GM12878 (cell line): ENCODE measurements around the gene RNF113B. TPM values are rescaled to one million over a fixed set of nuclear protein-coding genes. Genes with fewer than 3 reads are reported as not detected.

Experiments used
- ATAC-seq: fragments of 200-7000 bp; cut with Tn5 transposase; 3 replicates; pipeline ENCODE4 v1.9.1; 2020; ENCODE audit warnings: mild to moderate bottlenecking, moderate library complexity
- BruUV-seq: library from RNA; stranded (reverse); fragments of 400-500 nt; replicated peaks from 2 replicates; lab custom pipeline; 2021; lab: Mats Ljungman, UMichigan
- CTCF ChIA-PET: fragments of 300-600 bp; sonication (Branson Sonifier 250); formaldehyde crosslinking; extraction: SDS; loops from one replicate; lab custom pipeline; 2021; ENCODE audit warnings: inconsistent platforms; lab: Yijun Ruan, JAX
- POLR2A ChIA-PET: fragments of 350-600 bp; formaldehyde crosslinking; extraction: SDS; loops from one replicate; lab custom pipeline; 2021; ENCODE audit warnings: inconsistent platforms; lab: Charles Lee
- RAD21 ChIA-PET: fragments of 300-600 bp; sonication (Branson Sonifier 250); formaldehyde crosslinking; loops from one replicate; lab custom pipeline; 2023; ENCODE audit warnings: antibody characterized with exemption; ENCODE audit not compliant: unreplicated experiment; lab: Charles Lee
- SMC1A ChIA-PET: fragments of 300-600 bp; sonication (Branson Sonifier 250); formaldehyde crosslinking; loops from one replicate; lab custom pipeline; 2023; ENCODE audit not compliant: unreplicated experiment, uncharacterized antibody; lab: Charles Lee
- DNase-seq: peaks from one replicate; pipeline ENCODE4 v3.0.0-alpha.2; 2011; ENCODE audit warnings: low read depth, low spot score
- FAIRE-seq: peaks from 3 replicates; lab custom pipeline; 2011; peaks lifted over from hg19 to GRCh38; lab: Jason Lieb, UNC
- H2AFZ ChIP-seq: 2 replicates; pipeline ENCODE4 v1.6.0; 2011; ENCODE audit warnings: low read depth, low read length, control low read depth; ENCODE audit not compliant: control insufficient read depth
- H3K27ac ChIP-seq: 2 replicates; pipeline ENCODE4 v1.5.1; 2011; ENCODE audit warnings: control low read depth; ENCODE audit not compliant: control insufficient read depth, insufficient read depth
- H3K27me3 ChIP-seq, 2 experiments: replicated peaks in 1 of 2; 2 replicates each; pipeline versions ENCODE4 v1.6.0 to v1.6.1; 2011; ENCODE audit warnings: low read length in 1 of 2; ENCODE audit not compliant: control insufficient read depth in 2 of 2, insufficient read depth in 2 of 2
- H3K36me3 ChIP-seq, 2 experiments: 2 replicates each; pipeline ENCODE4 v1.5.1; 2011; ENCODE audit warnings: low read length in 1 of 2; ENCODE audit not compliant: control insufficient read depth in 2 of 2, insufficient read depth in 2 of 2
- H3K4me1 ChIP-seq: 2 replicates; pipeline ENCODE4 v1.6.1; 2011; ENCODE audit warnings: mild to moderate bottlenecking, low read length, moderate library complexity, mixed read lengths; ENCODE audit not compliant: control insufficient read depth, insufficient read depth
- H3K4me2 ChIP-seq: 2 replicates; pipeline ENCODE4 v1.6.0; 2011; ENCODE audit warnings: control low read depth; ENCODE audit not compliant: control insufficient read depth, insufficient read depth
- H3K4me3 ChIP-seq: fragments of 200-600 bp; sonication (generic); 2 replicates; pipeline ENCODE4 v1.5.1; 2016
- H3K79me2 ChIP-seq: 2 replicates; pipeline ENCODE4 v1.6.0; 2011; ENCODE audit warnings: low read length; ENCODE audit not compliant: control insufficient read depth, insufficient read depth
- H3K9ac ChIP-seq: 2 replicates; pipeline ENCODE4 v1.8.0; 2011; ENCODE audit warnings: low read length, control low read depth, mixed read lengths; ENCODE audit not compliant: control insufficient read depth, insufficient read depth
- H3K9me3 ChIP-seq: replicated peaks from 3 replicates; pipeline ENCODE4 v1.5.1; 2011; ENCODE audit warnings: mild to moderate bottlenecking, low read length; ENCODE audit not compliant: control insufficient read depth, insufficient read depth
- H4K20me1 ChIP-seq: 2 replicates; pipeline ENCODE4 v1.6.0; 2011; ENCODE audit not compliant: control insufficient read depth, insufficient read depth
- ESRRA ChIP-seq: IDR thresholded peaks from 2 replicates; pipeline ENCODE4 v1.6.1; 2012; ENCODE audit warnings: mild to moderate bottlenecking, low read length, improper control_type of control experiment
- HCFC1 ChIP-seq: fragments of 150-350 bp; IDR thresholded peaks from 2 replicates; pipeline ENCODE4 v1.6.1; 2014; ENCODE audit warnings: low read length
- SMAD5 ChIP-seq: IDR thresholded peaks from 2 replicates; pipeline ENCODE4 v1.6.1; 2016; ENCODE audit warnings: antibody characterized with exemption, low read depth
- SUZ12 ChIP-seq: fragments of 200-600 bp; sonication (generic); IDR thresholded peaks from one replicate; pipeline ENCODE4 v1.6.1; 2018; ENCODE audit warnings: antibody characterized with exemption, mild to moderate bottlenecking; ENCODE audit not compliant: unreplicated experiment
- WGBS: methylation state at CpG from one replicate; pipeline ENCODE4 v1.1.6; 2016; ENCODE audit warnings: low lambda C conversion rate; ENCODE audit not compliant: insufficient replicate concordance, insufficient coverage; ENCODE audit errors: missing lambda C conversion rate; 5-methylcytosine and 5-hydroxymethylcytosine counted together
- in situ Hi-C: fragments of 300-500 bp; cut with MboI; formaldehyde crosslinking; loops from 9 replicates; pipeline ENCODE4 v1.14.3; 2018; ENCODE audit warnings: mixed read lengths
- intact Hi-C: fragments of 100-400 bp; cut with micrococcal nuclease; formaldehyde crosslinking; loops from one replicate; pipeline ENCODE4 v1.14.2; 2022; ENCODE audit not compliant: unreplicated experiment
- polyA plus RNA-seq, 11 experiments: library from polyadenylated mRNA; depleted of rRNA in 4 of 11; unstranded in 6 of 11; stranded (reverse) in 5 of 11; fragments of >200 nt; fragmentation: Nextera tagmentation in 4 of 11; fragmentation: Illumina TruSeq in 1 of 11; extraction: Ambion mirVana in 4 of 11; extraction: Trizol in 1 of 11; gene quantifications; 1 replicate in 1 of 11; 2 replicates in 10 of 11; pipeline versions ENCODE4 v1.2.1 to v1.2.3, GENCODE V29; 2011 to 2016; ENCODE audit warnings: inconsistent platforms in 2 of 11, missing spikeins in 2 of 11, low read depth in 1 of 11
- total RNA-seq, 4 experiments: library from RNA; depleted of rRNA in 3 of 4; stranded (reverse); fragments of >200 nt in 3 of 4; fragmentation: Illumina TruSeq in 1 of 4; extraction: Trizol in 1 of 4; gene quantifications; 2 replicates each; pipeline versions ENCODE4 v1.2.1 to v1.2.3, GENCODE V29; 2013 to 2021
- TF ChIP-seq, protein P1 (sequence below): IDR thresholded peaks from 2 replicates; pipeline ENCODE4 v1.6.1; 2012; ENCODE audit warnings: improper control_type of control experiment, low read depth, low read length; ENCODE audit not compliant: insufficient replicate concordance
- TF ChIP-seq, protein P2 (sequence below): fragments of 450-650 bp; IDR thresholded peaks from 2 replicates; pipeline ENCODE4 v1.6.1; 2018; ENCODE audit warnings: borderline replicate concordance, mild to moderate bottlenecking; ENCODE audit not compliant: partially characterized antibody

Gene RNF113B
- total and polyA plus RNA-seq, 10 of the 15 experiments (the other 5 are each of a cell fraction or from before 2014, with no cell fraction given), result not detected

DNA sequence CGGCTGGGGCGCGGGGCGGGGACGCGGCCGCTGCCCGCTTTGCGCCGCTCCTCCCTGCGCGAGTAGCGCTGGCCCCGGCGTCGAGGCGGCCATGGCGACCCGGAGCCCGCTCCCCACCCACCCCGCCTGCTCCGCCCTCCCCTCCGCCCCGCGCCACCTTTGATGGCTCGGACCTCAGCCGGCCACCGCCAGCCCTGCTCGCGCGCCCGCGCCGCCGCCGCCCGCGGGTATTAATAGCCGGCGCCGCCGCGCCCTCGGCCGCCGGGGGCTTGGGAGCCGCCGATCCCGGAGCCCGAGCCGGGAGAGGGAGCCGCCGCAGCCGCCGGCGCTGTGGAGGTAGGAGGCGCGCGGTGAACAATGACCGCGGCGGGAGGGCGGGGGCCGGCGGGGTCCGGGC lies 33.9 kb downstream of the RNF113B start:
- H3K4me2 ChIP-seq, result peak overlapping the region; percentile 62; the same call in 1 of the 2 replicates
- peaks cover 4 to 7% of the 10 kb centered on the region in 2 experiments; a peak in 3 of 4 replicates for H3K27me3 ChIP-seq
- H3K9ac ChIP-seq, result no peak overlapping the region
- FAIRE-seq (no peak), DNase-seq (no peak), ATAC-seq (no peak; the same call in 2 of the 3 replicates)
- ChIA-PET POLR2A (no interaction called here), SMC1A (no interaction called here), RAD21 (interaction anchor here (1.5 kb wide), 1 partner anchor 73 kb away, joined by 4 read pairs; no protein-coding TSS in a partner anchor)
- H4K20me1 ChIP-seq, result no peaks in the 10 kb centered on the region
- 2% methylated on average over 24 of the region's 66 CpGs for WGBS
- H3K9me3 ChIP-seq, result no peaks in the 10 kb centered on the region
- no peaks in the 10 kb centered on the region for H3K36me3 ChIP-seq
- in situ Hi-C loops, result no loop called here
- H3K4me1 ChIP-seq, result no peaks in the 10 kb centered on the region
- TF ChIP-seq SUZ12, result peak; percentile 71
- TF ChIP-seq ESRRA, result no peak
- TF ChIP-seq, all 136 proteins: peak for 1
- Histone ChIP-seq H3K27ac (no peak overlapping the region), H2AFZ (no peak overlapping the region; the same call in 1 of the 2 replicates), H3K79me2 (no peaks in the 10 kb centered on the region), H3K4me3 (peak overlapping the region; percentile 32; the same call in 1 of the 2 replicates)
- intact Hi-C loops, result loop anchor here (10.0 kb wide), 2 partner anchors 242 to 532 kb away; no protein-coding TSS in a partner anchor
- CTCF ChIA-PET, result no interaction called here
- BruUV-seq, result no TSS peak

DNA sequence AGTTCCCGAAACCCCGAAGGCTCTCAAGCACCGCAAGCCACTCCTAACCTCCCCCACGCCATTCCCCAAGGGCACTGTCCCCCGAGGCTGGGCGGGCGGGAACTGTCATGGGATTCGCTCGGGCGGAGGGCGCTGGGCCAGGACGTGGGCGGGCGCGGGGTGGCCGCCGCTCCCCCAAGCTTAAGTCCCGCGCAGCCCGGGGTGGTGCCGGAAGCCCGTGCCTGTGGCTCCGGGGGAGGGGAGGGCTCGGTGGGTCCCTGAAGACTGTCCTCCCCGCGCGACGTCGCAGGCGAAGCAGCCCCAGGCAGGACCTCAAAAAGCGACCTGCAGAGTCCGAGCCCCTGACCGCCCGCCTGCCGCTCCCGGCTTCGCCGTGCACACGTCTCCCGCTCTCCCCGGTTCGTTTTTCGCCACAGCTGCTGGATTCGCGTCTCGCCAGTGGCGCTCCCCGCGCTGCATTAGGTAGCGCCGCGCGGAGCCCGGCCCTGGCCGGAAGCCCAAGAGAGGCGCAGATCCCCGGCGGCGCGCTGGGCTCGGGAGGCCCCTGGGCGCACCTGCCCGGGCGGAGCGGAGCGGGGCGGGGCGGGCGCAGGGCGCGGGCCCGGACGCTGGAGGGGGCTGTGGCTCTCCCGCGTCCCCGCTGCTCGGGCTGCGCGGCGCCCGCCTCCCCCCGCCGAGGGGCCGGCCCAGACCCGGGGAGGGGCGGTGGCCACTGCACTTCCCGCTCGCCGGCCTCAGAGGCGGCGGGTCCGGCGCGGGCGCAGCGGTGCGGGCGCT lies 34.5 kb downstream of the RNF113B start, which contains the start of gene FARP1:
Gene FARP1 (plus strand): TSS at position 715 of the 777 bp plus-strand sequence. CDS start 70,149 bp downstream, outside the sequence.
- DNase-seq, result no peak
- CTCF ChIA-PET, result interaction anchor here (0.8 to 1.7 kb wide), 5 partner anchors 158 to 511 kb away, joined by 3 to 5 read pairs (median 4); no protein-coding TSS in a partner anchor
- H3K4me2 ChIP-seq, result peak within 1 kb of the TSS; percentile 62
- no peaks in the 10 kb centered on the region for H3K9me3 ChIP-seq
- no peaks in the 10 kb centered on the region for H3K79me2 ChIP-seq
- intact Hi-C loops (loop anchor here (10.0 kb wide), 2 partner anchors 242 to 532 kb away; no protein-coding TSS in a partner anchor), in situ Hi-C loops (no loop called here)
- no peaks in the 10 kb centered on the region for H3K4me1 ChIP-seq
- peak; percentile 89 for ATAC-seq
- SMC1A ChIA-PET, result interaction anchor here (0.9 to 1.7 kb wide), 5 partner anchors 9 to 303 kb away, joined by 3 to 5 read pairs (median 4); no protein-coding TSS in a partner anchor
- RAD21 ChIA-PET, result interaction anchor here (1.1 to 1.5 kb wide), 3 partner anchors 9 to 511 kb away, joined by 3 to 6 read pairs (median 4); no protein-coding TSS in a partner anchor
- H3K27me3 ChIP-seq, result peaks cover 4 to 7% of the 10 kb centered on the region in 2 experiments; a peak in 3 of 4 replicates
- peak within 1 kb of the TSS; percentile 63 for H2AFZ ChIP-seq
- peak within 1 kb of the TSS; percentile 27; the same call in 1 of the 2 replicates for H3K9ac ChIP-seq
- no peak within 1 kb of the TSS for H3K27ac ChIP-seq
- peak within 1 kb of the TSS; percentile 60; the same call in 1 of the 2 replicates for H3K4me3 ChIP-seq
- POLR2A ChIA-PET, result interaction anchor here (1.0 to 1.8 kb wide), 4 partner anchors 9 to 361 kb away, joined by 3 to 7 read pairs (median 5); no protein-coding TSS in a partner anchor
- no peaks in the 10 kb centered on the region for H3K36me3 ChIP-seq
- 7% methylated on average over 68 of the region's 98 CpGs for WGBS
- no peak for FAIRE-seq
- H4K20me1 ChIP-seq, result no peaks in the 10 kb centered on the region
- BruUV-seq, result no TSS peak
- TF ChIP-seq HCFC1 (no peak), SMAD5 (no peak)
- TF ChIP-seq, protein P1, sequence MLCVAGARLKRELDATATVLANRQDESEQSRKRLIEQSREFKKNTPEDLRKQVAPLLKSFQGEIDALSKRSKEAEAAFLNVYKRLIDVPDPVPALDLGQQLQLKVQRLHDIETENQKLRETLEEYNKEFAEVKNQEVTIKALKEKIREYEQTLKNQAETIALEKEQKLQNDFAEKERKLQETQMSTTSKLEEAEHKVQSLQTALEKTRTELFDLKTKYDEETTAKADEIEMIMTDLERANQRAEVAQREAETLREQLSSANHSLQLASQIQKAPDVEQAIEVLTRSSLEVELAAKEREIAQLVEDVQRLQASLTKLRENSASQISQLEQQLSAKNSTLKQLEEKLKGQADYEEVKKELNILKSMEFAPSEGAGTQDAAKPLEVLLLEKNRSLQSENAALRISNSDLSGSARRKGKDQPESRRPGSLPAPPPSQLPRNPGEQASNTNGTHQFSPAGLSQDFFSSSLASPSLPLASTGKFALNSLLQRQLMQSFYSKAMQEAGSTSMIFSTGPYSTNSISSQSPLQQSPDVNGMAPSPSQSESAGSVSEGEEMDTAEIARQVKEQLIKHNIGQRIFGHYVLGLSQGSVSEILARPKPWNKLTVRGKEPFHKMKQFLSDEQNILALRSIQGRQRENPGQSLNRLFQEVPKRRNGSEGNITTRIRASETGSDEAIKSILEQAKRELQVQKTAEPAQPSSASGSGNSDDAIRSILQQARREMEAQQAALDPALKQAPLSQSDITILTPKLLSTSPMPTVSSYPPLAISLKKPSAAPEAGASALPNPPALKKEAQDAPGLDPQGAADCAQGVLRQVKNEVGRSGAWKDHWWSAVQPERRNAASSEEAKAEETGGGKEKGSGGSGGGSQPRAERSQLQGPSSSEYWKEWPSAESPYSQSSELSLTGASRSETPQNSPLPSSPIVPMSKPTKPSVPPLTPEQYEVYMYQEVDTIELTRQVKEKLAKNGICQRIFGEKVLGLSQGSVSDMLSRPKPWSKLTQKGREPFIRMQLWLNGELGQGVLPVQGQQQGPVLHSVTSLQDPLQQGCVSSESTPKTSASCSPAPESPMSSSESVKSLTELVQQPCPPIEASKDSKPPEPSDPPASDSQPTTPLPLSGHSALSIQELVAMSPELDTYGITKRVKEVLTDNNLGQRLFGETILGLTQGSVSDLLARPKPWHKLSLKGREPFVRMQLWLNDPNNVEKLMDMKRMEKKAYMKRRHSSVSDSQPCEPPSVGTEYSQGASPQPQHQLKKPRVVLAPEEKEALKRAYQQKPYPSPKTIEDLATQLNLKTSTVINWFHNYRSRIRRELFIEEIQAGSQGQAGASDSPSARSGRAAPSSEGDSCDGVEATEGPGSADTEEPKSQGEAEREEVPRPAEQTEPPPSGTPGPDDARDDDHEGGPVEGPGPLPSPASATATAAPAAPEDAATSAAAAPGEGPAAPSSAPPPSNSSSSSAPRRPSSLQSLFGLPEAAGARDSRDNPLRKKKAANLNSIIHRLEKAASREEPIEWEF, result no peak
- TF ChIP-seq, protein P2, sequence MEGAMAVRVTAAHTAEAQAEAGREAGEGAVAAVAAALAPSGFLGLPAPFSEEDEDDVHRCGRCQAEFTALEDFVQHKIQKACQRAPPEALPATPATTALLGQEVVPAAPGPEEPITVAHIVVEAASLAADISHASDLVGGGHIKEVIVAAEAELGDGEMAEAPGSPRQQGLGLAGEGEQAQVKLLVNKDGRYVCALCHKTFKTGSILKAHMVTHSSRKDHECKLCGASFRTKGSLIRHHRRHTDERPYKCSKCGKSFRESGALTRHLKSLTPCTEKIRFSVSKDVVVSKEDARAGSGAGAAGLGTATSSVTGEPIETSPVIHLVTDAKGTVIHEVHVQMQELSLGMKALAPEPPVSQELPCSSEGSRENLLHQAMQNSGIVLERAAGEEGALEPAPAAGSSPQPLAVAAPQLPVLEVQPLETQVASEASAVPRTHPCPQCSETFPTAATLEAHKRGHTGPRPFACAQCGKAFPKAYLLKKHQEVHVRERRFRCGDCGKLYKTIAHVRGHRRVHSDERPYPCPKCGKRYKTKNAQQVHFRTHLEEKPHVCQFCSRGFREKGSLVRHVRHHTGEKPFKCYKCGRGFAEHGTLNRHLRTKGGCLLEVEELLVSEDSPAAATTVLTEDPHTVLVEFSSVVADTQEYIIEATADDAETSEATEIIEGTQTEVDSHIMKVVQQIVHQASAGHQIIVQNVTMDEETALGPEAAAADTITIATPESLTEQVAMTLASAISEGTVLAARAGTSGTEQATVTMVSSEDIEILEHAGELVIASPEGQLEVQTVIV, result no peak
